H1 (cell line): ENCODE data around the gene PAEP. TPM values are rescaled to one million over a fixed set of nuclear protein-coding genes. Genes with fewer than 3 reads are reported as not detected.

Experiments
- CHD7 ChIP-seq: fragments of 300-600 bp; sonication (generic); IDR thresholded peaks from 2 replicates; pipeline ENCODE4 v1.7.1; 2012; ENCODE audit warnings: low read length, moderate library complexity, mild to moderate bottlenecking, inconsistent platforms; ENCODE audit not compliant: insufficient replicate concordance
- GABPA ChIP-seq: IDR thresholded peaks from 2 replicates; pipeline ENCODE4 v1.6.1; 2011; ENCODE audit warnings: mild to moderate bottlenecking, low read length, moderate library complexity, borderline replicate concordance; ENCODE audit not compliant: insufficient read depth
- HDAC6 ChIP-seq: IDR thresholded peaks from one replicate; pipeline ENCODE4 v1.7.1; 2012; ENCODE audit warnings: low read depth, mild to moderate bottlenecking, inconsistent platforms, low read length, moderate library complexity
- POLR2A ChIP-seq, 2 experiments: IDR thresholded peaks; 1 replicate in 1 of 2; 2 replicates in 1 of 2; pipeline ENCODE4 v1.6.1; 2011; ENCODE audit warnings: low read depth in 2 of 2, low read length in 2 of 2, mild to moderate bottlenecking in 2 of 2; ENCODE audit errors: control extremely low read depth in 1 of 2
- SUZ12 ChIP-seq: fragments of 200-600 bp; sonication (generic); IDR thresholded peaks from 2 replicates; pipeline ENCODE4 v1.6.1; 2012; ENCODE audit warnings: mild to moderate bottlenecking, inconsistent platforms, low read length, moderate library complexity, mixed read lengths
- polyA plus RNA-seq, 7 experiments: library from polyadenylated mRNA; depleted of rRNA in 3 of 7; stranded (reverse) in 5 of 7; unstranded in 2 of 7; fragments of >200 nt in 5 of 7; fragments of 200-250 nt in 2 of 7; gene quantifications; 1 replicate in 5 of 7; 2 replicates in 1 of 7; 4 replicates in 1 of 7; pipeline versions ENCODE4 v1.2.1 to v1.2.3, GENCODE V29; 2011 to 2013; ENCODE audit warnings: missing spikeins in 2 of 7, mixed read lengths in 2 of 7
- total RNA-seq: library from RNA; stranded (reverse); fragmentation: NEBNext Ultra II Directional; extraction: Animal tissue kit (Norgen Biotek cat#: 25700); gene quantifications from 2 replicates; pipeline ENCODE4 v1.2.1, GENCODE V29; 2021
- TF ChIP-seq, protein P1 (sequence below): IDR thresholded peaks from 2 replicates; pipeline ENCODE4 v1.6.1; 2011; ENCODE audit warnings: low read length, improper control_type of control experiment
- TF ChIP-seq, protein P2 (sequence below), 3 experiments: IDR thresholded peaks; 1 replicate in 2 of 3; 2 replicates in 1 of 3; pipeline versions ENCODE4 v1.5.1 to v1.6.1; 2011; ENCODE audit warnings: low read length in 3 of 3, mild to moderate bottlenecking in 3 of 3, inconsistent platforms in 2 of 3, low read depth in 1 of 3, moderate library complexity in 1 of 3; ENCODE audit not compliant: insufficient read depth in 1 of 3; ENCODE audit errors: control extremely low read depth in 1 of 3

PAEP gene
- total and polyA plus RNA-seq, 2 of the 8 experiments (the other 6 are each of a cell fraction or from before 2014, with no cell fraction given) = not detected

DNA sequence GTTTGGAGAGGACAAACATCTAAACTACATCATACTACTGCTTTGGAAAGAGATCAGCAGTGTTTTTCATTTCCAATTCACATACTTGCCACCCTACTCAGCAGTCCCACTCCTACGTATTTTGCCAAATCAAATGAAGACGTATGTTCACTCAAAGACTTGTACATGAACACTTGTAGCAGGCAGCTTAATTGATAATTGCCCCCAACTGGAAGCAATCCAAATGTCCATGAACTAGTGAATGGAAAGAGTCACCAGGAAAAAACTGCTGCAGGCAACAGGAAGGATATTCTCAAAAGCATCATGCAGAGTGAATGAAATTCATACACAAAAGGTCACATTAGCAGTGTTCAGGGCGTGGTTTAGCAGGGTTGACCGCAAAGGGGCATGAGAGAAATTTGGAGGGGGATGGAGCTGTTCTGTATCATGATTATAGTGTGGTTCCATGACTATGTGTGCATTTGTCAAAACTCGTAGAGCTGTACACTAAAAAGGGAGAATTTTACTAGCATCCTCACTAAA, 38.8 kb downstream of the PAEP start (continued):
- TF ChIP-seq CHD7 (no peak), SUZ12 (no peak), POLR2A (IDR thresholded peaks at IDR 0.05; ENCODE audit: control extremely low read depth in 1 of 2, low read depth in 2 of 2, low read length in 2 of 2) (no peak), GABPA (no peak), HDAC6 (no peak)
- TF ChIP-seq, protein P1, sequence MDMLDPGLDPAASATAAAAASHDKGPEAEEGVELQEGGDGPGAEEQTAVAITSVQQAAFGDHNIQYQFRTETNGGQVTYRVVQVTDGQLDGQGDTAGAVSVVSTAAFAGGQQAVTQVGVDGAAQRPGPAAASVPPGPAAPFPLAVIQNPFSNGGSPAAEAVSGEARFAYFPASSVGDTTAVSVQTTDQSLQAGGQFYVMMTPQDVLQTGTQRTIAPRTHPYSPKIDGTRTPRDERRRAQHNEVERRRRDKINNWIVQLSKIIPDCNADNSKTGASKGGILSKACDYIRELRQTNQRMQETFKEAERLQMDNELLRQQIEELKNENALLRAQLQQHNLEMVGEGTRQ = no peak
- TF ChIP-seq, protein P2, sequence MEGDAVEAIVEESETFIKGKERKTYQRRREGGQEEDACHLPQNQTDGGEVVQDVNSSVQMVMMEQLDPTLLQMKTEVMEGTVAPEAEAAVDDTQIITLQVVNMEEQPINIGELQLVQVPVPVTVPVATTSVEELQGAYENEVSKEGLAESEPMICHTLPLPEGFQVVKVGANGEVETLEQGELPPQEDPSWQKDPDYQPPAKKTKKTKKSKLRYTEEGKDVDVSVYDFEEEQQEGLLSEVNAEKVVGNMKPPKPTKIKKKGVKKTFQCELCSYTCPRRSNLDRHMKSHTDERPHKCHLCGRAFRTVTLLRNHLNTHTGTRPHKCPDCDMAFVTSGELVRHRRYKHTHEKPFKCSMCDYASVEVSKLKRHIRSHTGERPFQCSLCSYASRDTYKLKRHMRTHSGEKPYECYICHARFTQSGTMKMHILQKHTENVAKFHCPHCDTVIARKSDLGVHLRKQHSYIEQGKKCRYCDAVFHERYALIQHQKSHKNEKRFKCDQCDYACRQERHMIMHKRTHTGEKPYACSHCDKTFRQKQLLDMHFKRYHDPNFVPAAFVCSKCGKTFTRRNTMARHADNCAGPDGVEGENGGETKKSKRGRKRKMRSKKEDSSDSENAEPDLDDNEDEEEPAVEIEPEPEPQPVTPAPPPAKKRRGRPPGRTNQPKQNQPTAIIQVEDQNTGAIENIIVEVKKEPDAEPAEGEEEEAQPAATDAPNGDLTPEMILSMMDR (IDR thresholded peaks at IDR 0.05; ENCODE audit: control extremely low read depth in 1 of 3, insufficient read depth in 1 of 3, low read depth in 1 of 3, low read length in 3 of 3) = no peak
